Measurements from ENCODE around the gene MAPKAP1.

DNA sequence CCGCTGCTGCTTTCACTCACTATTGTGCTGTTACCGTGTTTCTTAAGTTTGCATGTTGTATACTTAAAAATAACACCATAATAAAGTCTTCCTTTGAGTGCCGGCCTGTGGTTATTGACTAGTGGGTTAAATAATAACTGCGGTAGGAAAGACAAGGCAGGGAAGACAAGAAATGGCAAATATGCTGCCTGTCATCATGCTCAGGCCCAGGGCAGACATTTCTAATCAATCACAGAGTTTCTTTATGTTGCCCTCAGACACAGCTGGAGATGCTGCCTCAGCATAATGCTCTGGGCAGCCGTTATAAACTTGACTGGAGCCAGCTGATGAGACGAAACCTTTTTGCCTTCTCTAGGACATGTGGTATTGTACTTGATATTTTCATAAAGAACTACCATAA, 230.4 kb downstream of the MAPKAP1 start:
- TF ChIP-seq, protein P1, sequence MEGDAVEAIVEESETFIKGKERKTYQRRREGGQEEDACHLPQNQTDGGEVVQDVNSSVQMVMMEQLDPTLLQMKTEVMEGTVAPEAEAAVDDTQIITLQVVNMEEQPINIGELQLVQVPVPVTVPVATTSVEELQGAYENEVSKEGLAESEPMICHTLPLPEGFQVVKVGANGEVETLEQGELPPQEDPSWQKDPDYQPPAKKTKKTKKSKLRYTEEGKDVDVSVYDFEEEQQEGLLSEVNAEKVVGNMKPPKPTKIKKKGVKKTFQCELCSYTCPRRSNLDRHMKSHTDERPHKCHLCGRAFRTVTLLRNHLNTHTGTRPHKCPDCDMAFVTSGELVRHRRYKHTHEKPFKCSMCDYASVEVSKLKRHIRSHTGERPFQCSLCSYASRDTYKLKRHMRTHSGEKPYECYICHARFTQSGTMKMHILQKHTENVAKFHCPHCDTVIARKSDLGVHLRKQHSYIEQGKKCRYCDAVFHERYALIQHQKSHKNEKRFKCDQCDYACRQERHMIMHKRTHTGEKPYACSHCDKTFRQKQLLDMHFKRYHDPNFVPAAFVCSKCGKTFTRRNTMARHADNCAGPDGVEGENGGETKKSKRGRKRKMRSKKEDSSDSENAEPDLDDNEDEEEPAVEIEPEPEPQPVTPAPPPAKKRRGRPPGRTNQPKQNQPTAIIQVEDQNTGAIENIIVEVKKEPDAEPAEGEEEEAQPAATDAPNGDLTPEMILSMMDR (conservative IDR thresholded peaks at IDR 0.05 in 1 of 2, IDR thresholded peaks at IDR 0.05 in 1 of 2; ENCODE audit: extremely low read depth in 1 of 2, insufficient read depth in 1 of 2, low read depth in 1 of 2, low read length in 2 of 2) = no peak
- no peak for TF ChIP-seq EZH2 (IDR thresholded peaks at IDR 0.05; ENCODE audit: borderline replicate concordance, low read length)

Measured in mammary epithelial cell (primary cell).